GM19463 (cell line): Measurements from ENCODE around the gene FILIP1L.
A peak's percentile ranks its signal among the peaks of the same experiment; 100 is the strongest.
"Not testable (repeated sequence)": the region's sequence is repeated elsewhere in the genome, so short reads cannot be mapped to it uniquely, and the experiment has no call there.

ENCODE experiments used
- ATAC-seq: cut with Tn5 transposase; IDR thresholded peaks from one replicate; pipeline ENCODE4 v1.9.1; 2021; ENCODE audit warnings: mild to moderate bottlenecking, moderate library complexity; ENCODE audit not compliant: unreplicated experiment

FILIP1L gene

GRCh38 chr3:99851955-99852354, 262.3 kb downstream of the FILIP1L start:
- ATAC-seq, result no peak

GRCh38 chr3:99850608-99851007, 263.7 kb downstream of the FILIP1L start:
- peak; percentile 50 for ATAC-seq

DNA sequence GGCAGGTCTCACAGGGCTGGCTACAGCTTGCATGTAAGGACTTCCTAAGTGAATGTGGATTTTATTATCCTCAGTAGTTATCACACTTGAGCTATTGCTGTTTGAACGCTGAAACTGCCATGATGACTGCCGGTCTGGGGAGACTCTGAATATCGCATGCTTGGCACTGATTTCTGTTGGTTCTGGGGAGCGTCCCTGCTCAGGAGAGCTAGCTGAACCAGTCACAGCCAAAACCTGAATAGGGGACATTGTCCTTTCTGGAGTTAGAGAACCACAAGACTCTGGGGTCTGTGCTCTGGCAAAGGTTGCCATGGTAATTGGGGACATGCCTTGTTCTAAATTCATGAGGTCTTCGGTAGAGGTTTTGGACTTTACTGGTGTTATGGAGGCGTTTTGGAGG, 265.9 kb downstream of the FILIP1L start:
- ATAC-seq, result no peak

GRCh38 chr3:99846477-99847160, 267.7 kb downstream of the FILIP1L start:
- no peak for ATAC-seq

GRCh38 chr3:99845999-99846398, 268.3 kb downstream of the FILIP1L start:
- ATAC-seq, result no peak

DNA sequence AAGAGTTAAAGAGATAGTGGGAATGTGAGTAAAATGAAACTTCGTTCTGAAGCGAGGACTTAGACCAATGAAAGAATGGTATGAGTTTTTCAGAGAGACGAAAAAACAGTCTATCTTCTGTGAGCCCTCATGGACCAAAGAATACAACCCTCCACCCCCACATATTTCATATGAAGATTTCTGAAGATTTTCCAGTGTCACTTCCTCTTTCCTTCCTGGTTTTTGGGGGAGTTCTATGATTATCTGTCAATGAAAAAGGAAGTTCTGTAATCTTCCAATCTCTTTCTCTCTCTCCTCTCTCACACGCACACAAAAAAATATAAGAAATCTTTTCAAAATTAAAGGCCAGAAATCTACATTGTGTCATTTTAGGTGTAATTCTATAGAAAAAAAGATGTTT, 269.0 kb downstream of the FILIP1L start:
- ATAC-seq, result no peak

- peak; percentile 16 for ATAC-seq
Measured at GRCh38 chr3:99843590-99844258, 270.6 kb downstream of the FILIP1L start.

- peak; percentile 51 for ATAC-seq
Measured at GRCh38 chr3:99842826-99843589, 271.3 kb downstream of the FILIP1L start.

GRCh38 chr3:99841949-99842348, 272.4 kb downstream of the FILIP1L start:
- not testable (repeated sequence) for ATAC-seq

GRCh38 chr3:99839613-99840012, 274.7 kb downstream of the FILIP1L start:
- ATAC-seq, result no peak

DNA sequence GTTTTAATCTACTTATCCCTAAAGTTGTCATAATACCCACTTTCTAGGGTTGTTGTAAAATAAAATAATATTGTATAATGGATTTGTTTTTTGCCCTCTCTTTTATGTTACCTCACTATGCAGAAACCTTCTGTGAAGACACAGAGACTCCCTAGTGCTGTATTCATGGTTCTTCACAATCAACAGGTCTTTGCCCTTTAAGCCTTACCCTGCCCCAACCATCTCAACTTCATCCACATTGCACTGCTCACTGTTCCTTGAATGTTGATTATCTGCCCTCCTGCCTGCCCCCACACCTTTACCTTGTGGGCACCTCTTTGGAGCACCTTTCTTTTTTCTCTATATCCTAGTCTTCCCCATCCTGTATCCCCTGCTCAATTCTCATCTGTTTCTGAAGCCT, 275.5 kb downstream of the FILIP1L start:
- ATAC-seq, result no peak

- no peak for ATAC-seq
Measured at GRCh38 chr3:99837715-99838114, 276.6 kb downstream of the FILIP1L start.

- no peak for ATAC-seq
Measured at GRCh38 chr3:99836681-99837080, 277.6 kb downstream of the FILIP1L start.

DNA sequence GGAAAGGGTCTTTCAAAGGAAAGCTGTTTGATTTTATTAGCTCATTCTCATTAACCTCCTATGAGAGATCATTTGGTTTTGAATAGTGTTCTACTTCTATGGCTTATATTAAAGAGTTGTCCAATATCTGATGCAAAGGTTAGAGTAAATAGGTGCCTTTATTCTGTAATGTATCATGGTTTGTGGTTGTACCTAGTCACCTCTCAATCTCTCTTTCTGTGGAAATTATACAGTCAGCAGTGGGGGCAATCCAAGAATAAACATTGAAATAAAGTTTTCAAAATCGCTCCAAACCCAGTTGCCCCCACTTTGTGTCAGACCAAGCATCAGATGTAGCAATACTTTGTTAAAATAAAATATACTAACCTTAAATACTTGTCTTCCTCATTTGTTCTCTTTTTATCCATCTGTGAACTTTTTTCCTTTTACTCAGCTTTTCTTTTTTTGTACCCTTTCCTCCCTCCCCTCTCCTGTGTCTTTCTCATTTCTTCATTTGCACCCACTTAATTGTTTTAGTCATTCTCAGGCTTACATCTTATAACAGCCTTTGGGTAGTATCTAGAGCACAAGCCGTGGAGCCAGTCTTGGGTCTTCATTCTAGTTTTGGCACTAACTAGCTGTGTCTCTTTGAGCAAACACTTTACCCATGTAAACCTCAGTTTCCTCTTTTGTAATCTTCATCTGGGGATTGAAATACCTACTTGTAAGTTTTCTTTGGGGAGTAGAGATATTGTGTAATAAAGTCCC, 279.9 kb downstream of the FILIP1L start:
- ATAC-seq, result no peak

GRCh38 chr3:99833617-99834205, 280.6 kb downstream of the FILIP1L start:
- ATAC-seq, result no peak

GRCh38 chr3:99829844-99830243, 284.5 kb downstream of the FILIP1L start:
- ATAC-seq, result no peak

DNA sequence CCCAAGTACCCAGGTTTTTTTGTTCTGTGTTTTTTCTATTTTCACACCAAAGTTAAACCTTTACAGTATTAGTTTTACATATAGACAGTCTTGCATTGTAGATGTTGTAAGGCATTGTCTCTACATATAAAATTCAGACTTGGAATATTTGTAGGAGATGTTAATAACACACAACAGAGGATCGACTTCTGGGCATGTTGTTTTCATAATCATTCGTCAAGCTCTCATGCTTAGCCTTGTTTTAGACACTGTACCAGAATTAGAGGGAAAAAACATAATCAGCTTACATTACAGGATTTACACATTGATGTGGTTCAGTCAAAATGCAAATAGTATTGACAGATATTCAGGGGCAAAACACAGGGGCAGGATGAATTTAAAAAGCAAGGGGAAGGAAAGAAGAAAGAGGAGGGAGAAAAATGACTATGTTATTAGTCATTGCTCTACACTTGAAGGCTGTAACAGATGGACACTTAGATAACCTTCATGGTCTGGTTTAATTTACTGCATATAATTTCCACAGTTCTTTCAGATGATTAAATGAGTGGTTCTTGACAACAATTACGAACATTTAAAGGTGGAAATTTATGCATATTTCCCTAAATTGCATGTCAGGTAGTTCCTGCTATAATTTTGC, 289.2 kb downstream of the FILIP1L start:
- no peak for ATAC-seq

GRCh38 chr3:99823723-99824711, 290.3 kb downstream of the FILIP1L start:
- ATAC-seq, result no peak

- no peak for ATAC-seq
Measured at GRCh38 chr3:99818818-99819217, 295.5 kb downstream of the FILIP1L start.
